ENCODE results near the gene CCDC148.

DNA sequence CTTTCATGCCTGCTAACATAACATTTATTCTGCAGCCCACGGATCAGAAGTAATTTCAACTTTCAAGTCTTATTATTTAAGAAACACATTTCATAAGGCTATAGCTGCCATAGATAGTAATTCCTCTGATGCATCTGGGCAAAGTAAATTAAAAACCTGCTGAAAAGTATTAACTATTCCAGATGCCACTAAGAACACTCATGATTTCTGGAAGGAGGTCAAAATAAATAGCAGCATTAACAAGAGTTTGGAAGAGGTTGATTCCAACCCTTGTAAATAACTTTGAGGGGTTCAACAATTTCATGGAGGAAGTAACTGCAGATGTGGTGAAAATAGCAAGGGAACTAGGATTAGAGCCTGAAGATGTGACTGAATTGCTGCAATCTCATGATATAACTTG lies 77.6 kb downstream of the CCDC148 start:
- TF ChIP-seq EZH2phosphoT487 (IDR thresholded peaks at IDR 0.05; ENCODE audit: unreplicated experiment) (no peak), EZH2 (IDR thresholded peaks at IDR 0.05; ENCODE audit: low read depth, unreplicated experiment) (no peak), JUNB (IDR thresholded peaks at IDR 0.05; ENCODE audit: unreplicated experiment) (no peak)
- TF ChIP-seq, protein P1, sequence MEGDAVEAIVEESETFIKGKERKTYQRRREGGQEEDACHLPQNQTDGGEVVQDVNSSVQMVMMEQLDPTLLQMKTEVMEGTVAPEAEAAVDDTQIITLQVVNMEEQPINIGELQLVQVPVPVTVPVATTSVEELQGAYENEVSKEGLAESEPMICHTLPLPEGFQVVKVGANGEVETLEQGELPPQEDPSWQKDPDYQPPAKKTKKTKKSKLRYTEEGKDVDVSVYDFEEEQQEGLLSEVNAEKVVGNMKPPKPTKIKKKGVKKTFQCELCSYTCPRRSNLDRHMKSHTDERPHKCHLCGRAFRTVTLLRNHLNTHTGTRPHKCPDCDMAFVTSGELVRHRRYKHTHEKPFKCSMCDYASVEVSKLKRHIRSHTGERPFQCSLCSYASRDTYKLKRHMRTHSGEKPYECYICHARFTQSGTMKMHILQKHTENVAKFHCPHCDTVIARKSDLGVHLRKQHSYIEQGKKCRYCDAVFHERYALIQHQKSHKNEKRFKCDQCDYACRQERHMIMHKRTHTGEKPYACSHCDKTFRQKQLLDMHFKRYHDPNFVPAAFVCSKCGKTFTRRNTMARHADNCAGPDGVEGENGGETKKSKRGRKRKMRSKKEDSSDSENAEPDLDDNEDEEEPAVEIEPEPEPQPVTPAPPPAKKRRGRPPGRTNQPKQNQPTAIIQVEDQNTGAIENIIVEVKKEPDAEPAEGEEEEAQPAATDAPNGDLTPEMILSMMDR (conservative IDR thresholded peaks at IDR 0.05; ENCODE audit: low read depth in 2 of 2) = no peak

All from GM23338 (cell line).